ENCODE data around the gene KCNH4.

The KCNH4 gene

GRCh38 chr17:42135664-42136653 is 45.0 kb downstream of the KCNH4 start:
- no peak for DNase-seq

- DNase-seq = no peak
Measured at GRCh38 chr17:42135151-42135550, 45.8 kb downstream of the KCNH4 start.

- no peak for DNase-seq
Measured at GRCh38 chr17:42133461-42134041, 47.4 kb downstream of the KCNH4 start.

GRCh38 chr17:42132941-42133340 is 48.0 kb downstream of the KCNH4 start:
- DNase-seq = no peak

GRCh38 chr17:42131981-42132432 is 48.9 kb downstream of the KCNH4 start:
- no peak for DNase-seq

GRCh38 chr17:42131232-42131631 is 49.7 kb downstream of the KCNH4 start:
- DNase-seq = no peak

GRCh38 chr17:42130310-42130936 is 50.5 kb downstream of the KCNH4 start:
- DNase-seq = no peak

- DNase-seq = no peak
Measured at GRCh38 chr17:42129109-42129837, 51.7 kb downstream of the KCNH4 start.

GRCh38 chr17:42127414-42127813 is 53.5 kb downstream of the KCNH4 start:
- no peak for DNase-seq

- no peak for DNase-seq
Measured at GRCh38 chr17:42126836-42127235, 54.1 kb downstream of the KCNH4 start.

GRCh38 chr17:42125565-42125964 is 55.4 kb downstream of the KCNH4 start:
- DNase-seq = no peak

GRCh38 chr17:42124256-42124655 is 56.7 kb downstream of the KCNH4 start:
- no peak for DNase-seq

- no peak for DNase-seq
Measured at GRCh38 chr17:42122371-42123303, 58.3 kb downstream of the KCNH4 start, which contains the start of gene HSPB9. TSS of gene HSPB9 (plus strand) at chr17:42122804. CDS start at chr17:42122851, 47 bp downstream.

GRCh38 chr17:42120770-42121769 is 59.9 kb downstream of the KCNH4 start, which contains the start of gene KAT2A:
TSS of gene KAT2A (minus strand) at chr17:42121367. CDS start at chr17:42121304, 63 bp downstream.
- DNase-seq = no peak

- DNase-seq = no peak
Measured at GRCh38 chr17:42120161-42120769, 60.7 kb downstream of the KCNH4 start.

GRCh38 chr17:42119301-42119700 is 61.6 kb downstream of the KCNH4 start:
- DNase-seq = no peak

GRCh38 chr17:42118545-42118944 is 62.4 kb downstream of the KCNH4 start:
- DNase-seq = no peak

- DNase-seq = no peak
Measured at GRCh38 chr17:42118126-42118510, 62.8 kb downstream of the KCNH4 start.

GRCh38 chr17:42117397-42118125 is 63.4 kb downstream of the KCNH4 start:
- DNase-seq = no peak
